Measurements from ENCODE around the gene USP28.
"Not testable (repeated sequence)": the region's sequence is repeated elsewhere in the genome, so short reads cannot be mapped to it uniquely, and the experiment has no call there.

USP28 gene

GRCh38 chr11:113894421-113894996 is 19.1 kb upstream of the USP28 start:
- Histone ChIP-seq H3K9me3 (ENCODE audit: control insufficient read depth, insufficient read depth, low read length) (no peaks in the 10 kb centered on the region), H3K9ac (ENCODE audit: low read depth, low read length) (no peak overlapping the region), H3K4me1 (ENCODE audit: insufficient read depth, low read length) (peaks cover 17% of the 10 kb centered on the region), H3K36me3 (ENCODE audit: insufficient read depth, low read length) (no peaks in the 10 kb centered on the region)

- Histone ChIP-seq H3K36me3 (ENCODE audit: insufficient read depth, low read length) (no peaks in the 10 kb centered on the region), H3K9me3 (ENCODE audit: control insufficient read depth, insufficient read depth, low read length) (no peaks in the 10 kb centered on the region), H3K9ac (ENCODE audit: low read depth, low read length) (no peak overlapping the region), H3K4me1 (ENCODE audit: insufficient read depth, low read length) (peaks cover 15% of the 10 kb centered on the region)
Measured at GRCh38 chr11:113888848-113889247, 13.5 kb upstream of the USP28 start.

GRCh38 chr11:113885897-113886296 is 10.5 kb upstream of the USP28 start:
- no peaks in the 10 kb centered on the region for H3K36me3 ChIP-seq (ENCODE audit: insufficient read depth, low read length)
- peaks cover 17% of the 10 kb centered on the region for H3K4me1 ChIP-seq (ENCODE audit: insufficient read depth, low read length)
- H3K9ac ChIP-seq (ENCODE audit: low read depth, low read length): no peak overlapping the region
- H3K9me3 ChIP-seq (ENCODE audit: control insufficient read depth, insufficient read depth, low read length): no peaks in the 10 kb centered on the region

- Histone ChIP-seq H3K4me1 (ENCODE audit: insufficient read depth, low read length) (peaks cover 17% of the 10 kb centered on the region), H3K9me3 (ENCODE audit: control insufficient read depth, insufficient read depth, low read length) (no peaks in the 10 kb centered on the region), H3K9ac (ENCODE audit: low read depth, low read length) (no peak overlapping the region), H3K36me3 (ENCODE audit: insufficient read depth, low read length) (no peaks in the 10 kb centered on the region)
Measured at GRCh38 chr11:113884361-113884836, 9.0 kb upstream of the USP28 start.

GRCh38 chr11:113881856-113882255 is 6.5 kb upstream of the USP28 start:
- H3K36me3 ChIP-seq (ENCODE audit: insufficient read depth, low read length): no peaks in the 10 kb centered on the region
- peaks cover 18% of the 10 kb centered on the region for H3K4me1 ChIP-seq (ENCODE audit: insufficient read depth, low read length)
- H3K9ac ChIP-seq (ENCODE audit: low read depth, low read length): no peak overlapping the region
- H3K9me3 ChIP-seq (ENCODE audit: control insufficient read depth, insufficient read depth, low read length): no peaks in the 10 kb centered on the region

GRCh38 chr11:113880971-113881370 is 5.6 kb upstream of the USP28 start:
- no peaks in the 10 kb centered on the region for H3K36me3 ChIP-seq (ENCODE audit: insufficient read depth, low read length)
- H3K9ac ChIP-seq (ENCODE audit: low read depth, low read length): no peak overlapping the region
- no peaks in the 10 kb centered on the region for H3K9me3 ChIP-seq (ENCODE audit: control insufficient read depth, insufficient read depth, low read length)
- peaks cover 19% of the 10 kb centered on the region for H3K4me1 ChIP-seq (ENCODE audit: insufficient read depth, low read length)

- peaks cover 14% of the 10 kb centered on the region for H3K4me1 ChIP-seq (ENCODE audit: insufficient read depth, low read length)
- H3K36me3 ChIP-seq (ENCODE audit: insufficient read depth, low read length); H3K9me3 ChIP-seq (ENCODE audit: control insufficient read depth, insufficient read depth, low read length); H3K9ac ChIP-seq (ENCODE audit: low read depth, low read length): not testable (repeated sequence)
Measured at GRCh38 chr11:113879446-113879845, 4.1 kb upstream of the USP28 start.

GRCh38 chr11:113877670-113878055 is 2.3 kb upstream of the USP28 start:
- H3K9me3 ChIP-seq (ENCODE audit: control insufficient read depth, insufficient read depth, low read length): no peaks in the 10 kb centered on the region
- H3K4me1 ChIP-seq (ENCODE audit: insufficient read depth, low read length): peaks cover 6% of the 10 kb centered on the region; the same call in 1 of the 2 replicates
- H3K9ac ChIP-seq (ENCODE audit: low read depth, low read length): no peak overlapping the region
- no peaks in the 10 kb centered on the region for H3K36me3 ChIP-seq (ENCODE audit: insufficient read depth, low read length)

- Histone ChIP-seq H3K4me1 (ENCODE audit: insufficient read depth, low read length) (peaks cover 6% of the 10 kb centered on the region; the same call in 1 of the 2 replicates), H3K9me3 (ENCODE audit: control insufficient read depth, insufficient read depth, low read length) (no peaks in the 10 kb centered on the region), H3K36me3 (ENCODE audit: insufficient read depth, low read length) (no peaks in the 10 kb centered on the region), H3K9ac (ENCODE audit: low read depth, low read length) (peak overlapping the region; percentile 86)
Measured at GRCh38 chr11:113876798-113877669, 1.7 kb upstream of the USP28 start.

- H3K4me1 ChIP-seq (ENCODE audit: insufficient read depth, low read length): peaks cover 6% of the 10 kb centered on the region; the same call in 1 of the 2 replicates
- H3K9me3 ChIP-seq (ENCODE audit: control insufficient read depth, insufficient read depth, low read length): no peaks in the 10 kb centered on the region
- no peaks in the 10 kb centered on the region for H3K36me3 ChIP-seq (ENCODE audit: insufficient read depth, low read length)
- peak overlapping the region; percentile 86 for H3K9ac ChIP-seq (ENCODE audit: low read depth, low read length)
Measured at GRCh38 chr11:113876074-113876797, 864 bp upstream of the USP28 start.

- Histone ChIP-seq H3K36me3 (ENCODE audit: insufficient read depth, low read length) (peaks cover 12% of the 10 kb centered on the region; the same call in 1 of the 2 replicates), H3K9ac (ENCODE audit: low read depth, low read length) (peak overlapping the region; percentile 87), H3K4me1 (ENCODE audit: insufficient read depth, low read length) (peaks cover 11% of the 10 kb centered on the region), H3K9me3 (ENCODE audit: control insufficient read depth, insufficient read depth, low read length) (no peaks in the 10 kb centered on the region)
Measured at GRCh38 chr11:113874581-113875233, 665 bp downstream of the USP28 start.

- peak overlapping the region; percentile 87 for H3K9ac ChIP-seq (ENCODE audit: low read depth, low read length)
- H3K36me3 ChIP-seq (ENCODE audit: insufficient read depth, low read length): peaks cover 12% of the 10 kb centered on the region; the same call in 1 of the 2 replicates
Measured at GRCh38 chr11:113874096-113874495, 1.3 kb downstream of the USP28 start.

GRCh38 chr11:113873236-113873626 is 2.1 kb downstream of the USP28 start:
- Histone ChIP-seq H3K4me1 (ENCODE audit: insufficient read depth, low read length) (peaks cover 11% of the 10 kb centered on the region), H3K9ac (ENCODE audit: low read depth, low read length) (peak overlapping the region; percentile 87; the same call in 1 of the 2 replicates), H3K9me3 (ENCODE audit: control insufficient read depth, insufficient read depth, low read length) (no peaks in the 10 kb centered on the region), H3K36me3 (ENCODE audit: insufficient read depth, low read length) (peaks cover 12% of the 10 kb centered on the region; the same call in 1 of the 2 replicates)

More at GRCh38 chr11:113874096-113874495, 1.3 kb downstream of the USP28 start:
- peaks cover 11% of the 10 kb centered on the region for H3K4me1 ChIP-seq (ENCODE audit: insufficient read depth, low read length)
- H3K9me3 ChIP-seq (ENCODE audit: control insufficient read depth, insufficient read depth, low read length): no peaks in the 10 kb centered on the region

- peaks cover 5% of the 10 kb centered on the region; the same call in 1 of the 2 replicates for H3K4me1 ChIP-seq (ENCODE audit: insufficient read depth, low read length)
- H3K36me3 ChIP-seq (ENCODE audit: insufficient read depth, low read length): peaks cover 17% of the 10 kb centered on the region; the same call in 1 of the 2 replicates
- H3K9ac ChIP-seq (ENCODE audit: low read depth, low read length): no peak overlapping the region
- no peaks in the 10 kb centered on the region for H3K9me3 ChIP-seq (ENCODE audit: control insufficient read depth, insufficient read depth, low read length)
Measured at GRCh38 chr11:113871336-113871735, 4.0 kb downstream of the USP28 start.

Data from ES-I3 (cell line).